IMR-90 (cell line): ENCODE results near the gene F12. TPM values are rescaled to one million over a fixed set of nuclear protein-coding genes. Genes with fewer than 3 reads are reported as not detected.

Experiments
- ATAC-seq: fragments of 200-7000 bp; cut with Tn5 transposase; 2 replicates; pipeline ENCODE4 v1.9.1; 2020; ENCODE audit warnings: low read depth, mild to moderate bottlenecking, moderate library complexity
- BruUV-seq: library from RNA; stranded (reverse); fragments of 400-500 nt; replicated peaks from 2 replicates; lab custom pipeline; 2021; lab: Mats Ljungman, UMichigan
- CTCF ChIA-PET: fragments of 300-600 bp; formaldehyde crosslinking; extraction: SDS; loops from one replicate; lab custom pipeline; 2021; ENCODE audit warnings: antibody characterized with exemption; lab: Yijun Ruan, JAX
- POLR2A ChIA-PET: fragments of 300-600 bp; sonication (Branson Sonifier 250); formaldehyde crosslinking; loops from one replicate; lab custom pipeline; 2022; ENCODE audit warnings: antibody characterized with exemption; ENCODE audit not compliant: unreplicated experiment; lab: Charles Lee
- DNase-seq: peaks from one replicate; pipeline ENCODE4 v3.0.0; 2013
- H2AFZ ChIP-seq: replicated peaks from 2 replicates; pipeline ENCODE3; 2013; ENCODE audit warnings: low read length, mild to moderate bottlenecking; ENCODE audit not compliant: poor library complexity
- H2AK5ac ChIP-seq: 2 replicates; pipeline ENCODE4 v1.6.1; 2013; ENCODE audit warnings: low read depth, low read length, inconsistent platforms
- H2AK9ac ChIP-seq: replicated peaks from 2 replicates; pipeline ENCODE3; 2013; ENCODE audit warnings: mild to moderate bottlenecking, low read depth, low read length, moderate library complexity; ENCODE audit not compliant: poor library complexity
- H2BK120ac ChIP-seq: 2 replicates; pipeline ENCODE4 v1.6.1; 2013; ENCODE audit warnings: low read depth, low read length, inconsistent platforms
- H2BK15ac ChIP-seq: 3 replicates; pipeline ENCODE4 v1.6.1; 2013; ENCODE audit warnings: low read depth, low read length, inconsistent platforms
- H2BK20ac ChIP-seq: 2 replicates; pipeline ENCODE4 v1.6.1; 2013; ENCODE audit warnings: low read depth, mild to moderate bottlenecking, inconsistent platforms, low read length, moderate library complexity
- H2BK5ac ChIP-seq: 2 replicates; pipeline ENCODE4 v1.6.1; 2013; ENCODE audit warnings: mild to moderate bottlenecking, low read depth, low read length, inconsistent platforms; ENCODE audit not compliant: poor library complexity, severe bottlenecking
- H3K14ac ChIP-seq: replicated peaks from 2 replicates; pipeline ENCODE4 v1.6.1; 2013; ENCODE audit warnings: low read depth, low read length, inconsistent platforms
- H3K18ac ChIP-seq: 2 replicates; pipeline ENCODE4 v1.6.1; 2013; ENCODE audit warnings: low read depth, low read length, control low read depth
- H3K23ac ChIP-seq: 2 replicates; pipeline ENCODE4 v1.6.1; 2013; ENCODE audit warnings: low read depth, low read length, inconsistent platforms
- H3K27ac ChIP-seq: 2 replicates; pipeline ENCODE4 v1.5.1; 2013; ENCODE audit warnings: mild to moderate bottlenecking, control low read depth, low read length; ENCODE audit not compliant: insufficient read depth
- H3K27me3 ChIP-seq: 2 replicates; pipeline ENCODE4 v1.6.1; 2013; ENCODE audit warnings: low read length; ENCODE audit not compliant: control insufficient read depth, insufficient read depth
- H3K36me3 ChIP-seq: 2 replicates; pipeline ENCODE4 v1.6.1; 2013; ENCODE audit warnings: low read length, mixed read lengths; ENCODE audit not compliant: control insufficient read depth, insufficient read depth
- H3K4ac ChIP-seq: 2 replicates; pipeline ENCODE4 v1.6.1; 2013; ENCODE audit warnings: low read depth, low read length, inconsistent platforms
- H3K4me1 ChIP-seq: 2 replicates; pipeline ENCODE4 v1.6.1; 2013; ENCODE audit warnings: low read length, mixed read lengths; ENCODE audit not compliant: control insufficient read depth, insufficient read depth
- H3K4me2 ChIP-seq: 2 replicates; pipeline ENCODE4 v1.6.1; 2013; ENCODE audit warnings: low read depth, mild to moderate bottlenecking, control low read depth, low read length, moderate library complexity
- H3K4me3 ChIP-seq: 2 replicates; pipeline ENCODE4 v1.5.1; 2013; ENCODE audit warnings: low read depth, mild to moderate bottlenecking, control low read depth, low read length, moderate library complexity; ENCODE audit not compliant: insufficient read depth
- H3K56ac ChIP-seq: 2 replicates; pipeline ENCODE4 v1.6.1; 2013; ENCODE audit warnings: low read length, inconsistent platforms; ENCODE audit not compliant: insufficient read depth; ENCODE audit errors: extremely low read depth
- H3K79me1 ChIP-seq, 2 experiments: 2 replicates each; pipeline ENCODE4 v1.6.1; 2013; ENCODE audit warnings: low read length in 2 of 2, inconsistent platforms in 1 of 2, low read depth in 1 of 2
- H3K9ac ChIP-seq: 2 replicates; pipeline ENCODE4 v1.6.1; 2013; ENCODE audit warnings: low read depth, low read length, control low read depth
- H3K9me1 ChIP-seq: 2 replicates; pipeline ENCODE4 v1.6.1; 2013; ENCODE audit warnings: low read length, inconsistent platforms; ENCODE audit not compliant: insufficient read depth
- H3K9me3 ChIP-seq: 2 replicates; pipeline ENCODE4 v1.6.1; 2013; ENCODE audit warnings: low read length; ENCODE audit not compliant: control insufficient read depth, insufficient read depth
- H4K20me1 ChIP-seq: 2 replicates; pipeline ENCODE4 v1.6.1; 2013; ENCODE audit warnings: low read length, inconsistent platforms; ENCODE audit not compliant: insufficient read depth
- H4K5ac ChIP-seq: 2 replicates; pipeline ENCODE4 v1.6.1; 2013; ENCODE audit warnings: mild to moderate bottlenecking, low read depth, low read length, control low read depth
- H4K8ac ChIP-seq, 2 experiments: 2 replicates each; pipeline ENCODE4 v1.6.1; 2013; ENCODE audit warnings: low read depth in 2 of 2, low read length in 2 of 2, control low read depth in 1 of 2, inconsistent platforms in 1 of 2
- H4K91ac ChIP-seq: 2 replicates; pipeline ENCODE4 v1.6.1; 2013; ENCODE audit warnings: low read depth, low read length, inconsistent platforms; ENCODE audit not compliant: insufficient read depth
- CEBPB ChIP-seq: IDR thresholded peaks from 2 replicates; pipeline ENCODE4 v1.6.1; 2012; ENCODE audit warnings: low read depth, low read length, improper control_type of control experiment
- CHD1 ChIP-seq: IDR thresholded peaks from 2 replicates; pipeline ENCODE4 v1.6.1; 2012; ENCODE audit warnings: low read depth, low read length, improper control_type of control experiment
- CTCF ChIP-seq: conservative IDR thresholded peaks from 2 replicates; pipeline ENCODE4 v1.5.1; 2012; ENCODE audit warnings: mild to moderate bottlenecking, low read depth, low read length, improper control_type of control experiment
- ELK1 ChIP-seq: fragments of 150-350 bp; IDR thresholded peaks from 2 replicates; pipeline ENCODE4 v1.6.1; 2016; ENCODE audit warnings: low read depth, mild to moderate bottlenecking, low read length, moderate library complexity, borderline replicate concordance
- FOS ChIP-seq: fragments of 150-350 bp; IDR thresholded peaks from 2 replicates; pipeline ENCODE4 v1.6.1; 2016; ENCODE audit warnings: low read depth, low read length
- MAFK ChIP-seq: IDR thresholded peaks from 2 replicates; pipeline ENCODE4 v1.6.1; 2012; ENCODE audit warnings: low read depth, low read length, improper control_type of control experiment
- MAZ ChIP-seq: IDR thresholded peaks from 2 replicates; pipeline ENCODE4 v1.6.1; 2012; ENCODE audit warnings: low read depth, mild to moderate bottlenecking, low read length, improper control_type of control experiment, moderate library complexity, borderline replicate concordance
- MXI1 ChIP-seq: IDR thresholded peaks from 2 replicates; pipeline ENCODE4 v1.6.1; 2012; ENCODE audit warnings: low read depth, mild to moderate bottlenecking, low read length, moderate library complexity, borderline replicate concordance
- POLR2A ChIP-seq: IDR thresholded peaks from 2 replicates; pipeline ENCODE4 v1.6.1; 2012; ENCODE audit warnings: mild to moderate bottlenecking, low read depth, low read length
- RAD21 ChIP-seq: IDR thresholded peaks from 2 replicates; pipeline ENCODE4 v1.6.1; 2012; ENCODE audit warnings: low read length, improper control_type of control experiment
- SMC3 ChIP-seq: fragments of 150-350 bp; IDR thresholded peaks from 2 replicates; pipeline ENCODE4 v1.6.1; 2016; ENCODE audit warnings: low read depth, mild to moderate bottlenecking, antibody characterized with exemption, low read length, moderate library complexity
- WGBS, 2 experiments: methylation state at CpG; one replicate each; pipeline versions ENCODE4 v1.1.5 to v1.1.7; 2013; ENCODE audit warnings: missing lambda C conversion rate in 2 of 2; ENCODE audit not compliant: insufficient read length in 1 of 2; ENCODE audit errors: extremely low coverage in 2 of 2; 5-methylcytosine and 5-hydroxymethylcytosine counted together
- dilution Hi-C: fragments of 300-500 bp; cut with HindIII; formaldehyde crosslinking; loops from one replicate; pipeline ENCODE4 v1.14.3; 2018; ENCODE audit warnings: low sequenced_read_pairs; ENCODE audit not compliant: unreplicated experiment
- in situ Hi-C: fragments of 300-500 bp; cut with MboI; formaldehyde crosslinking; loops from 3 replicates; pipeline ENCODE4 v1.14.3; 2019; ENCODE audit warnings: low sequenced_read_pairs, inconsistent platforms, mixed read lengths
- intact Hi-C: fragments of 100-400 bp; cut with micrococcal nuclease; formaldehyde crosslinking; loops from 2 replicates; pipeline ENCODE4 v1.10.0; 2022
- polyA plus RNA-seq, 3 experiments: library from polyadenylated mRNA; depleted of rRNA; stranded (reverse); fragments of >200 nt; gene quantifications; 2 replicates each; pipeline ENCODE4 v1.2.3, GENCODE V29; 2012; ENCODE audit warnings: low replicate concordance in 1 of 3
- total RNA-seq: library from RNA; depleted of rRNA; stranded (reverse); fragments of >200 nt; gene quantifications from 2 replicates; pipeline ENCODE4 v1.2.3, GENCODE V29; 2012

The F12 gene
- total and polyA plus RNA-seq, 2 of the 4 experiments (the other 2 are of a cell fraction) = 0.36 to 1.2 TPM

- in situ Hi-C loops = no loop called here
- ATAC-seq = peak; percentile 3
- Histone ChIP-seq H3K9me3 (no peaks in the 10 kb centered on the region), H3K14ac (no peak overlapping the region), H2BK15ac (no peak overlapping the region), H3K4me3 (peak overlapping the region; percentile 43), H3K4me2 (peak overlapping the region; percentile 68), H3K23ac (peak overlapping the region; percentile 15; the same call in 1 of the 2 replicates), H4K8ac (peak overlapping the region in 1 of 2 experiments; percentile 68; a peak in 2 of 4 replicates), H3K9ac (no peak overlapping the region), H3K4me1 (peaks cover 11% of the 10 kb centered on the region; the same call in 1 of the 2 replicates), H3K56ac (no peak overlapping the region), H3K18ac (no peak overlapping the region), H3K9me1 (no peaks in the 10 kb centered on the region), H3K79me1 (no peaks in the 10 kb centered on the region), H3K27ac (no peak overlapping the region), H4K20me1 (no peaks in the 10 kb centered on the region; the same call in none of the 2 replicates), H4K91ac (no peak overlapping the region), H2BK20ac (no peak overlapping the region), H4K5ac (no peak overlapping the region), H2AK9ac (peak overlapping the region; percentile 82), H3K36me3 (no peaks in the 10 kb centered on the region), H2AFZ (peak overlapping the region; percentile 97), H2BK120ac (no peak overlapping the region), H2AK5ac (no peak overlapping the region), H3K4ac (peak overlapping the region; percentile 57), H3K27me3 (peaks cover 2% of the 10 kb centered on the region; the same call in 1 of the 2 replicates), H2BK5ac (no peak overlapping the region)
- ChIA-PET POLR2A (interaction anchor here (0.6 kb wide), 1 partner anchor 1244 kb away, joined by 11 read pairs; no protein-coding TSS in a partner anchor), CTCF (no interaction called here)
- intact Hi-C loops = no loop called here
- dilution Hi-C loops = no loop called here
- WGBS, 2 experiments = 5% methylated on average over 23 of the region's 46 CpGs; no CpG with 5 or more reads in 1 of the 2 experiments
- no peak for TF ChIP-seq SMC3
- TF ChIP-seq RAD21 = no peak
- TF ChIP-seq MXI1 = no peak
- TF ChIP-seq FOS = no peak
- TF ChIP-seq MAZ = no peak; the same call in 1 of the 2 replicates
- TF ChIP-seq MAFK = no peak
- no peak for TF ChIP-seq CTCF
- no peak for TF ChIP-seq CEBPB
- TF ChIP-seq POLR2A = no peak
- TF ChIP-seq CHD1 = no peak
- TF ChIP-seq ELK1 = no peak
- DNase-seq = no peak
- BruUV-seq = no TSS peak
Measured at GRCh38 chr5:177367323-177367848, 42.0 kb downstream of the F12 start.
